Measurements from ENCODE around the gene BMP6.

- TF ChIP-seq CTCF (IDR thresholded peaks at IDR 0.05), result no peak
- TF ChIP-seq POLR2A (IDR thresholded peaks at IDR 0.05), result no peak
- TF ChIP-seq EP300 (IDR thresholded peaks at IDR 0.05), result no peak
- TF ChIP-seq POLR2AphosphoS5 (IDR thresholded peaks at IDR 0.05), result no peak
Measured at GRCh38 chr6:7732228-7732627, 6.3 kb downstream of the BMP6 start.

All from sigmoid colon (tissue), 4 donors.